ENCODE results near the gene AGBL4. TPM values are rescaled to one million over a fixed set of nuclear protein-coding genes. Genes with fewer than 3 reads are reported as not detected.

Gene AGBL4
- polyA plus RNA-seq, 1 donor (not counting 4 experiments of a cell fraction or from before 2014, with no cell fraction given) = not detected

DNA sequence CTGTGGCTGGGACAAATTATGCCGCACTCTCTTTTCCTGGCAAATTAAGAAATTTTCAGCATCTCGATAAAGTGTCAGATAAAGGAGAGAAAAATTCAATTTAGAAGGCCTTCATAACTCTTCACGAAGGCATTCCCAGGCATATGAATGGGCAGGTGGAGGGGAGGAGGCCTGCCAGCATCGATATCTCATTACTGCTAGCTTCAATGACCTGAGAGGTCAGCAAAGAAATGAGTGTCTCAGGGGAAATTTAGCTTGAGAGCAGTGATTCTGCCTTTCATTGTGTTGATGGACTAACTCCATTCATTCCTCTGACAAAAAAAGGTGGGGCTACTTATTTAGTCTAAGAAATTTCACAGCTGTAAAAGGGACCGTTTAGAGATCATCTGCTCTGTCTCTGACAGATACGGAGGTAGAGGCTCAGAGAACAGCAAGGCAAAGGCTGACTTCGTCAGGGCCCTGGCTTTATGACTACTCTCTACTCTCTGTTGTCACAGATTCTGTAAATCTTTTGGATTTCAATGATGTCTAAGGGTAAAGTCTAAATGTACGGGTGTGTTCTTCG, 1035.0 kb downstream of the AGBL4 start:
- no peaks in the 10 kb centered on the region for H3K36me3 ChIP-seq (ENCODE audit: control insufficient read depth in 2 of 2, extremely low read depth in 1 of 2, insufficient read depth in 2 of 2, low read length in 2 of 2)
- no peaks in the 10 kb centered on the region for H3K79me2 ChIP-seq (ENCODE audit: control insufficient read depth, insufficient read depth, low read length)
- no peak for TF ChIP-seq EZH2 (IDR thresholded peaks at IDR 0.05; ENCODE audit: low read length)
- TF ChIP-seq CTCF (optimal IDR thresholded peaks at IDR 0.05 in 1 of 3, IDR thresholded peaks at IDR 0.05 in 1 of 3, conservative IDR thresholded peaks at IDR 0.05 in 1 of 3; ENCODE audit: extremely low read depth in 1 of 3, insufficient read depth in 2 of 3, low read length in 3 of 3) = no peak
- no peak overlapping the region for H3K9ac ChIP-seq (ENCODE audit: control insufficient read depth, extremely low read depth, insufficient read depth, low read length)
- dilution Hi-C loops (cut with MboI; ENCODE audit: extremely low pct_ligation_motif_present, low sequenced_read_pairs) = no loop called here
- no peak overlapping the region for H2AFZ ChIP-seq (ENCODE audit: control insufficient read depth, low read length)
- no peak overlapping the region for H3K4me2 ChIP-seq (ENCODE audit: control insufficient read depth, extremely low read depth, insufficient read depth, low read depth, low read length)
- H3K4me1 ChIP-seq (ENCODE audit: control insufficient read depth, extremely low read depth, insufficient read depth, low read length) = no peaks in the 10 kb centered on the region
- H4K20me1 ChIP-seq (ENCODE audit: control insufficient read depth, extremely low read depth, insufficient read depth, low read length) = no peaks in the 10 kb centered on the region
- no peaks in the 10 kb centered on the region for H3K9me3 ChIP-seq (ENCODE audit: control insufficient read depth, low read depth, low read length)
- H3K9me1 ChIP-seq (ENCODE audit: control insufficient read depth, extremely low read depth, insufficient read depth, low read length) = no peaks in the 10 kb centered on the region
- DNase-seq (ENCODE audit: low read depth, low spot score) (no peak), FAIRE-seq (no peak)
- no peak overlapping the region for H3K27ac ChIP-seq (ENCODE audit: control insufficient read depth, insufficient read depth, low read length)
- no peak overlapping the region for H3K4me3 ChIP-seq (ENCODE audit: control insufficient read depth in 2 of 3, extremely low read depth in 1 of 3, insufficient read depth in 2 of 3, low read depth in 1 of 3, low read length in 3 of 3)
- no peaks in the 10 kb centered on the region for H3K27me3 ChIP-seq (ENCODE audit: control insufficient read depth, extremely low read depth, insufficient read depth, low read length)

- no peak overlapping the region for H3K4me2 ChIP-seq (ENCODE audit: control insufficient read depth, extremely low read depth, insufficient read depth, low read depth, low read length)
- no peak for FAIRE-seq
Observed at GRCh38 chr1:48979940-48980339, 1043.8 kb downstream of the AGBL4 start.

More at GRCh38 chr1:48979940-48980339, 1043.8 kb downstream of the AGBL4 start:
- TF ChIP-seq CTCF (optimal IDR thresholded peaks at IDR 0.05 in 1 of 3, IDR thresholded peaks at IDR 0.05 in 1 of 3, conservative IDR thresholded peaks at IDR 0.05 in 1 of 3; ENCODE audit: extremely low read depth in 1 of 3, insufficient read depth in 2 of 3, low read length in 3 of 3) (no peak), EZH2 (IDR thresholded peaks at IDR 0.05; ENCODE audit: low read length) (no peak)
- Histone ChIP-seq H4K20me1 (ENCODE audit: control insufficient read depth, extremely low read depth, insufficient read depth, low read length) (no peaks in the 10 kb centered on the region), H3K9ac (ENCODE audit: control insufficient read depth, extremely low read depth, insufficient read depth, low read length) (no peak overlapping the region), H3K27me3 (ENCODE audit: control insufficient read depth, extremely low read depth, insufficient read depth, low read length) (no peaks in the 10 kb centered on the region), H3K4me3 (ENCODE audit: control insufficient read depth in 2 of 3, extremely low read depth in 1 of 3, insufficient read depth in 2 of 3, low read depth in 1 of 3, low read length in 3 of 3) (no peak overlapping the region), H3K27ac (ENCODE audit: control insufficient read depth, insufficient read depth, low read length) (no peak overlapping the region), H3K36me3 (ENCODE audit: control insufficient read depth in 2 of 2, extremely low read depth in 1 of 2, insufficient read depth in 2 of 2, low read length in 2 of 2) (no peaks in the 10 kb centered on the region), H3K9me1 (ENCODE audit: control insufficient read depth, extremely low read depth, insufficient read depth, low read length) (no peaks in the 10 kb centered on the region), H2AFZ (ENCODE audit: control insufficient read depth, low read length) (no peak overlapping the region), H3K79me2 (ENCODE audit: control insufficient read depth, insufficient read depth, low read length) (no peaks in the 10 kb centered on the region), H3K9me3 (ENCODE audit: control insufficient read depth, low read depth, low read length) (no peaks in the 10 kb centered on the region), H3K4me1 (ENCODE audit: control insufficient read depth, extremely low read depth, insufficient read depth, low read length) (no peaks in the 10 kb centered on the region)
- dilution Hi-C loops (cut with MboI; ENCODE audit: extremely low pct_ligation_motif_present, low sequenced_read_pairs) = no loop called here
- no peak for DNase-seq (ENCODE audit: low read depth, low spot score)

Measured in keratinocyte (primary cell).